ENCODE data around the gene SRPK3. TPM values are rescaled to one million over a fixed set of nuclear protein-coding genes. Genes with fewer than 3 reads are reported as not detected.
A peak's percentile ranks its signal among the peaks of the same experiment; 100 is the strongest.

Gene SRPK3
- total RNA-seq, 2 experiments from 2014 or later, result not detected

- DNase-seq (no peak), ATAC-seq (no peak)
- CTCF ChIA-PET, result interaction anchor here (1.0 to 1.8 kb wide), 8 partner anchors 10 to 205 kb away, joined by 3 to 6 read pairs (median 4); partner anchors contain the start of genes IDH3G, RENBP, SLC6A8 and SSR4
- no peak overlapping the region for H3K4me3 Mint-ChIP-seq
- H3K4me1 Mint-ChIP-seq, result peaks cover 2% of the 10 kb centered on the region
- H3K27ac Mint-ChIP-seq, result no peak overlapping the region
- no peaks in the 10 kb centered on the region for H3K36me3 Mint-ChIP-seq
- H3K9me3 Mint-ChIP-seq (ENCODE audit: low read depth), result no peaks in the 10 kb centered on the region
- H3K27me3 Mint-ChIP-seq, result no peaks in the 10 kb centered on the region
These were observed 18.1 kb upstream of the SRPK3 start for GRCh38 chrX:153762626-153763173.

DNA sequence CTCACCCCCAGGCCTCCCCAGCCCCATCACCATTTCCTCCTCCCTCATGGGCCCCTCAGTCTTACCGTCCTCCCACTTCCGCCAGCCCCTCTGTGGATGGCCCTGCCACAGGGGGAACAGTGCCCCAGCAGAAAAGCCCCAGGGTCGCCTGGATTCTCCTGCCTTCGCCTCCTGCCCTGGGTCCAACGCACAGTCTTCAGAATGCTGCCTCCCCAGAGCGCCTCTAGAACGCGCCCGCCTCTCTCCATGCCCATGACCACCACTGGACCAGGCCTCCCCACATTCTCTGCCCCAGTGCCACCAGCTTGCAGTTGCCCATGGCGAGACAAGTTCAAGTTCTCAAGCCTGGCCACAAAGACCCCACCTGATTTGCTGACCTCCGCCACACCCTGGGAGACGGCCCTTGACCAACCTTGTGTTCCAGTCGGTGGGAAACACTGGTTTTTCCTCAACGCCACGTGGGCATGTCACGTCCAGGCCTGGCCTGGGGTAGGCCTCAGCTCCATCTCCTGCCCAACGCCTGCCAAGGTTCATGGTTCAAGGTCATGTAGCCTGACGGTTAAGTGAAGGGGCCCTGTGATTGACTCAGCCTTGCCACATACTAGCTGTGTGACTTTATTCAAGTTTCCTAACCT is 17.4 kb upstream of the SRPK3 start:
- H3K4me3 Mint-ChIP-seq, result no peak overlapping the region
- no peak for DNase-seq
- no peaks in the 10 kb centered on the region for H3K36me3 Mint-ChIP-seq
- H3K27ac Mint-ChIP-seq, result no peak overlapping the region
- no peak for ATAC-seq
- no peaks in the 10 kb centered on the region for H3K9me3 Mint-ChIP-seq (ENCODE audit: low read depth)
- H3K4me1 Mint-ChIP-seq, result peaks cover 5% of the 10 kb centered on the region
- CTCF ChIA-PET, result interaction anchor here (0.6 to 1.8 kb wide), 13 partner anchors 9 to 207 kb away, joined by 3 to 10 read pairs (median 3); partner anchors contain the start of genes IDH3G, RENBP, SLC6A8 and SSR4
- H3K27me3 Mint-ChIP-seq, result no peaks in the 10 kb centered on the region

DNA sequence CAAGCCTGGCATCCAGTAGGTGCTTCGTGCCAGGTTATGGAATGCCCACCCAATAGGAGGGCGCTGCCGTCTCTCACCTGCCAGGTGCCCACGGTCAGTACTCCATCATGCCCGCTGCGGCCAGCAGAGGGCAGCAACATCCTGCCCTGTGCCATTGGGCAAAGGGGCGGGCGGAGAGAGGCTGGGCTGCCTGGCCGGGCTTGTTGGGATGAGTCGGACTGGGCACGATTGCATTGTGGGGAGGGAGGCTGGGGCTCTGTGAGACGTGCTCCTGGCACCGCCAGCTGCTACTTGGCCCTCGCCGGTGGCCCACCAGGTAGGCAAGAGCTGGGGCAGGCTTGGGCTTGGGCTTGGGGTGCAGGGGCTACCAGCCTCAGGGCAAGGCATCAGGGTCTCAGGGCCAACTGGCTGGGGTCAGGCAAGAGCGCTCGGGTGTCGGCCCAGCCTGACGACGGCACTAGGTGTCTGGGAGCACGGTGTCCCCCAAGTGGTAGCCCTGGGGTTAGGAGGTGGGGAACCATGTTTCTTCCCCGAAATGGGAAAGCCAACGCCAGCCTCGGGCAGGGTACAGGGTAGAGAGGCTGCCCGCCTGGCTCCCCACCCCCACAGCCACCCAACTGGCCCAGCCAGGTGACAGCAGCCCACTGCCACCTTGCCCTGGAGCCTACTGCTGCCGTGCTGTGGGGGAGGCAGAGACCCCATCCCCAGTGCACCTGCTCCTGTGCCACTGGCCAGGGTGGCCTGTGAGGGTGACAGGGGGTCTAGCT is 16.7 kb upstream of the SRPK3 start, which contains the start of gene PLXNB3:
Gene PLXNB3, plus strand, starts transcription at position 261 of the 767 bp plus-strand sequence. CDS start 1,287 bp downstream, outside the sequence.
- ATAC-seq (peak; percentile 91), DNase-seq (peak; percentile 77)
- no peak within 1 kb of the TSS for H3K4me3 Mint-ChIP-seq
- peaks cover 5% of the 10 kb centered on the region for H3K4me1 Mint-ChIP-seq
- CTCF ChIA-PET, result interaction anchor here (0.6 to 1.8 kb wide), 14 partner anchors 9 to 207 kb away, joined by 3 to 10 read pairs (median 3); partner anchors contain the start of genes ARHGAP4, IDH3G, RENBP and SSR4
- no peaks in the 10 kb centered on the region for H3K27me3 Mint-ChIP-seq
- H3K36me3 Mint-ChIP-seq, result no peaks in the 10 kb centered on the region
- no peak within 1 kb of the TSS for H3K27ac Mint-ChIP-seq
- H3K9me3 Mint-ChIP-seq (ENCODE audit: low read depth), result no peaks in the 10 kb centered on the region

DNA sequence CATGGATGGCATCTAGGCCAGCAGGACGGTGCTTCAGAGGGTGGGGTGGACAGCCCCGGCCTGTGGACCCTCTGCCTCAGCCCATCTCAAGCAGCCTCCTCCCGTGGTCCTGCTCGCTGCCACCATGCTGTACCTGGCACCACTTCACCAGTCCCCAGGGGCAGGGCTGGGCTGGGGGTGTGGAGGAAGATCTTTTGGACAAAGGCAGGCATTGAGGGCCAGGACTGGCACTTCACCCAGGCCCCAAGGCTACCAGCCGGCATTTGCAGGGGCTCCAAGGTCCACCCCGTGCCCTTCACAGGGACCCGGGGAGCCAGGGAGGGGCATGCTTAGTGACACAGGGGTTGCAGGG is 16.1 kb upstream of the SRPK3 start:
- H3K4me3 Mint-ChIP-seq, result no peak overlapping the region
- no peaks in the 10 kb centered on the region for H3K27me3 Mint-ChIP-seq
- DNase-seq, result no peak
- no peak for ATAC-seq
- H3K36me3 Mint-ChIP-seq, result no peaks in the 10 kb centered on the region
- no peak overlapping the region for H3K27ac Mint-ChIP-seq
- CTCF ChIA-PET, result interaction anchor here (0.6 to 1.7 kb wide), 9 partner anchors 10 to 206 kb away, joined by 3 to 10 read pairs (median 3); partner anchors contain the start of genes ARHGAP4, IDH3G, RENBP and SSR4
- no peaks in the 10 kb centered on the region for H3K9me3 Mint-ChIP-seq (ENCODE audit: low read depth)
- peaks cover 5% of the 10 kb centered on the region for H3K4me1 Mint-ChIP-seq

- DNase-seq (no peak), ATAC-seq (no peak)
- no peak overlapping the region for H3K27ac Mint-ChIP-seq
- no peak overlapping the region for H3K4me3 Mint-ChIP-seq
- H3K27me3 Mint-ChIP-seq, result no peaks in the 10 kb centered on the region
- no peaks in the 10 kb centered on the region for H3K36me3 Mint-ChIP-seq
- CTCF ChIA-PET, result interaction anchor here (1.1 to 1.5 kb wide), 3 partner anchors 137 to 182 kb away, joined by 3 to 5 read pairs (median 3); partner anchors contain the start of gene ARHGAP4
- H3K9me3 Mint-ChIP-seq (ENCODE audit: low read depth), result no peaks in the 10 kb centered on the region
- H3K4me1 Mint-ChIP-seq, result peaks cover 5% of the 10 kb centered on the region
These were observed 15.4 kb upstream of the SRPK3 start for GRCh38 chrX:153765138-153766079.

DNA sequence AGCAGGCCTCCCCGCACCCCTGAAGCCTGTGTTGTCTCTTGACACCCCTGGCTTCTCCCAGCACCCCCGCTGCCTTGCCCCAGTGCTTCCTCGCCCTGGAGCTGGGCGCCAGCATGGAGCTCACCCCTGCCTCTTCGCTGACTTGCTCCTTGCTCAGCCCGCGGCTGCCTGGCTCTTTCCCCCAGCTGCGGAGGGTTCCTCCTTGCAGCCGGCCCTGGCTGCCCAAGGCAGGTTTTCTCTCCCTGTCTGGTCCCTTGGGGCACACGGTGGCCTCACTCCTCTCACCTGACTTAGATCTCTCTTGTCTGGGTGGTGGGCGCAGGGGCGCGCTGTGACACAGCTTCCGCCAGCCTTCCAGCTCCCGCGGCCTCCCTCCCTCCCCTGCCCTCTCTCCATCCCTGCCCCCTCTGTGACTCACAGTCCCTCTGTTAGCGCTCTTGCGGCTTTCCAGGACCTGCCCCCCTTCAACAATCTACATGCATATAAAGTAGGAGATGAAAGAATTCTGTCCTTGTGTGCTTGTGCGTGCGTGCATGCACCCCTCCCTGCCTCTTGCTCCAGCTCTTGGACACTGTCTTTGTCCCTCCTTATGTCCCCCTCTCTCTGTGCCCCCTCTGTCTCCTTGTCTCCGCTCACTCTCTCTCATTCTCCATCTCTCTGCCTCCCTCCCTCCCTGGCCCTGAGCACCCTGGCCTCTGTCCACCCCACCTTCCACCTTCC is 14.6 kb upstream of the SRPK3 start:
- DNase-seq (no peak), ATAC-seq (peak; percentile 35)
- peaks cover 5% of the 10 kb centered on the region for H3K4me1 Mint-ChIP-seq
- no peaks in the 10 kb centered on the region for H3K9me3 Mint-ChIP-seq (ENCODE audit: low read depth)
- H3K36me3 Mint-ChIP-seq, result no peaks in the 10 kb centered on the region
- H3K27me3 Mint-ChIP-seq, result no peaks in the 10 kb centered on the region
- H3K4me3 Mint-ChIP-seq, result no peak overlapping the region
- H3K27ac Mint-ChIP-seq, result no peak overlapping the region
- CTCF ChIA-PET, result interaction anchor here (1.5 kb wide), 1 partner anchor 181 kb away, joined by 5 read pairs; no protein-coding TSS in a partner anchor

- CTCF ChIA-PET, result interaction anchor here (1.3 to 1.6 kb wide), 3 partner anchors 27 to 180 kb away, joined by 3 to 5 read pairs (median 3); partner anchors contain the start of genes IDH3G and SSR4
- Mint-ChIP-seq H3K36me3 (no peaks in the 10 kb centered on the region), H3K4me1 (peaks cover 5% of the 10 kb centered on the region), H3K27ac (no peak overlapping the region), H3K4me3 (no peak overlapping the region), H3K27me3 (no peaks in the 10 kb centered on the region), H3K9me3 (ENCODE audit: low read depth) (no peaks in the 10 kb centered on the region)
- DNase-seq (no peak), ATAC-seq (no peak)
These were observed 13.8 kb upstream of the SRPK3 start for GRCh38 chrX:153766871-153767673.

DNA sequence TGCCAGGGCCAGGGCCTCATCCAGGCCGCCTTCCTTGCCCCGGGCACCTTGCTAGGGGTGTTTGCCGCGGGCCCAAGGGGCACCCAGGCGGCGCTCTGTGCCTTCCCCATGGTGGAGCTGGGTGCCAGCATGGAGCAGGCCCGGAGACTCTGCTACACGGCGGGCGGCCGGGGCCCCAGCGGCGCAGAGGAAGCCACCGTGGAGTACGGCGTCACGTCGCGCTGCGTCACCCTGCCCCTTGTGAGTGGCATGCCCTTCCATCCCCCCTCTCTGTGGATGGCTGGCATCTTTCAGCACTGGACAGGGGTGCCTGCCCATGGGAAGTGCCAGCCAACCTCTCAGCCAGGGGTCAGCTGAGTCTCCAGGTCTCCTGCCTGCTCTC is 13.2 kb upstream of the SRPK3 start:
- no peak overlapping the region for H3K27ac Mint-ChIP-seq
- CTCF ChIA-PET, result interaction anchor here (1.3 to 1.6 kb wide), 2 partner anchors 27 to 159 kb away, joined by 3 read pairs; partner anchors contain the start of genes IDH3G and SSR4
- ATAC-seq, result no peak
- H3K4me3 Mint-ChIP-seq, result no peak overlapping the region
- H3K36me3 Mint-ChIP-seq, result no peaks in the 10 kb centered on the region
- H3K27me3 Mint-ChIP-seq, result no peaks in the 10 kb centered on the region
- no peaks in the 10 kb centered on the region for H3K9me3 Mint-ChIP-seq (ENCODE audit: low read depth)
- DNase-seq, result no peak
- peaks cover 5% of the 10 kb centered on the region for H3K4me1 Mint-ChIP-seq

GRCh38 chrX:153768311-153769157 is 12.3 kb upstream of the SRPK3 start:
- H3K27me3 Mint-ChIP-seq, result no peaks in the 10 kb centered on the region
- no peak overlapping the region for H3K4me3 Mint-ChIP-seq
- ATAC-seq, result no peak
- H3K9me3 Mint-ChIP-seq (ENCODE audit: low read depth), result no peaks in the 10 kb centered on the region
- H3K36me3 Mint-ChIP-seq, result no peaks in the 10 kb centered on the region
- CTCF ChIA-PET, result interaction anchor here (1.3 to 1.6 kb wide), 2 partner anchors 26 to 158 kb away, joined by 3 read pairs; partner anchors contain the start of genes IDH3G and SSR4
- DNase-seq, result no peak
- H3K27ac Mint-ChIP-seq, result no peak overlapping the region
- peaks cover 5% of the 10 kb centered on the region for H3K4me1 Mint-ChIP-seq

DNA sequence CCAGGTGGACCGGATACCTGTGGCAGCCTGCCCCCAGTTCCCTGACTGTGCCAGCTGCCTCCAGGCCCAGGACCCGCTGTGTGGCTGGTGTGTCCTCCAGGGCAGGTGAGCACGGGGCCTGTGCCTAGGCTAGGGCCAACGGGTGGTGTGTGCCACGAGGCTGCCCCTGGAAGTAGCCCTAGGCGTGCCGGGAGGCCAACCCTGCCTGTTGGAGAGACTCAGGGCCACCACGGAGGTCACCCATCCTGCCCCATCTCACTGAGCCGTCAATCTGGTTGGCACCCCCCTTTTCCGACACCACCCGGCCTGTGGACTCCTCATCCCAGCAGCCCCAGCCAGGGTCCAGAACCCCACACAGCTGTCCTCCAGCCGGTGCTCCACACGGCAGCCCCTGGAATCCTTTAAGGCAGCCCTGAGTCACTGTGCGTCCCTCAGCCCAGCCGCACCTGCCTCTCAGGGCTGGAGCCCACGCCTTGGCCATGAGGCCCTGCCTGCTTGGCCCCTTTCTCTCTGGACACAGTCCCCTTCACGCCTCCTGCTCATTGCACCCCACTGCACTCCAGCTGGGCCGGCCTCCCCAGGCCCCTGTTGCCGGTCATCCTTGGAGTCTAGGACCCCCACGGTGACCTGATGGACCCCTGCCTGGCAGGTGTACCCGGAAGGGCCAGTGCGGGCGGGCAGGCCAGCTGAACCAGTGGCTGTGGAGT is 11.5 kb upstream of the SRPK3 start:
- no peak overlapping the region for H3K4me3 Mint-ChIP-seq
- H3K4me1 Mint-ChIP-seq, result peaks cover 5% of the 10 kb centered on the region
- DNase-seq, result no peak
- CTCF ChIA-PET, result no interaction called here
- no peak overlapping the region for H3K27ac Mint-ChIP-seq
- H3K36me3 Mint-ChIP-seq, result no peaks in the 10 kb centered on the region
- no peaks in the 10 kb centered on the region for H3K9me3 Mint-ChIP-seq (ENCODE audit: low read depth)
- H3K27me3 Mint-ChIP-seq, result no peaks in the 10 kb centered on the region
- ATAC-seq, result no peak

Measured in activated CD8-positive, alpha-beta memory T cell treated with anti-CD3 and anti-CD28 coated beads, Interleukin-2, amount 10 ng/mL, durations not matched to agents 7 days and 5 days (primary cell).